Psoas muscle (tissue), 8 donors: ENCODE results near the gene MYBPH. TPM values are rescaled to one million over a fixed set of nuclear protein-coding genes. Genes with fewer than 3 reads are reported as not detected.
A peak's percentile ranks its signal among the peaks of the same experiment; 100 is the strongest.

Source experiments
- ATAC-seq, 4 donors: fragments of 200-7000 bp; cut with Tn5 transposase; one replicate each; pipeline ENCODE4 v1.9.1; 2020; ENCODE audit warnings: moderate library complexity in 3 of 4, mild to moderate bottlenecking in 2 of 4
- DNase-seq, 2 donors: peaks; one replicate each; pipeline ENCODE4 v3.0.0-alpha.2; 2020
- H3K27ac ChIP-seq: fragments of 200-600 bp; one replicate; pipeline ENCODE4 v1.8.0; 2022
- H3K27me3 ChIP-seq, 3 donors: fragments of 200-600 bp in 1 of 3; one replicate each; pipeline versions ENCODE4 v1.6.1 to v1.8.0; 2013 to 2022; ENCODE audit warnings: low read length in 2 of 3, mild to moderate bottlenecking in 2 of 3, moderate library complexity in 1 of 3; ENCODE audit not compliant: insufficient read depth in 3 of 3
- H3K36me3 ChIP-seq, 2 donors: fragments of 200-600 bp in 1 of 2; one replicate each; pipeline versions ENCODE4 v1.6.1 to v1.8.0; 2013 to 2022; ENCODE audit warnings: low read depth in 1 of 2, mild to moderate bottlenecking in 1 of 2, moderate library complexity in 1 of 2; ENCODE audit not compliant: insufficient read depth in 1 of 2
- H3K4me1 ChIP-seq: fragments of 200-600 bp; one replicate; pipeline ENCODE4 v1.8.0; 2022
- H3K4me3 ChIP-seq: fragments of 200-600 bp; one replicate; pipeline ENCODE4 v1.8.0; 2022; ENCODE audit warnings: mild to moderate bottlenecking
- H3K9me3 ChIP-seq: fragments of 200-600 bp; one replicate; pipeline ENCODE4 v1.8.0; 2022
- CTCF ChIP-seq: fragments of 200-600 bp; IDR thresholded peaks from one replicate; pipeline ENCODE4 v1.8.0; 2022; ENCODE audit warnings: antibody characterized with exemption
- WGBS, 3 donors: extraction: QIAGEN DNeasy Blood & Tissue Kit; methylation state at CpG; one replicate each; pipeline versions ENCODE4 v1.1.6 to v1.1.7; 2013; 5-methylcytosine and 5-hydroxymethylcytosine counted together
- intact Hi-C, 2 donors: fragments of 100-400 bp; cut with DNase I; formaldehyde crosslinking; loops; one replicate each; pipeline versions ENCODE4 v1.11.0 to v1.14.2; 2022
- polyA plus RNA-seq, 3 donors: library from polyadenylated mRNA; stranded (reverse); fragments of 200-250 nt; gene quantifications; one replicate each; pipeline ENCODE4 v1.2.3, GENCODE V29; 2013
- total RNA-seq, 4 donors: library from RNA; stranded (reverse); fragmentation: NEBNext Ultra II Directional in 2 of 4; extraction: Animal tissue kit (Norgen Biotek cat#: 25700) in 2 of 4; gene quantifications; one replicate each; pipeline versions ENCODE4 v1.2.1 to v1.2.4, GENCODE V29; 2021 to 2023
- donor health status: healthy with polysubstance abuse.
- donor health status: DM: no; HTN: no; CAD: no; lungs with moderate emphysema.
- donor health status: Bipolar disorder and iron deficiency.
- donor health status: healthy.
- donor health status: DM: yes; HTN: yes; CAD: no.
- donor health status: DM: no; HTN: no; CAD: no.
- donor health status: DM: no; HTN: no; CAD: no.
- donor health status: DM: yes; HTN: yes; CAD: no.

MYBPH gene
- total and polyA plus RNA-seq, 7 donors = 18.0 to 882 (median 39.1) TPM

- DNase-seq (no peak), ATAC-seq (no peak)
- Histone ChIP-seq H3K36me3 (no peaks in the 10 kb centered on the region), H3K4me1 (peaks cover 19% of the 10 kb centered on the region), H3K9me3 (no peaks in the 10 kb centered on the region), H3K4me3 (no peak overlapping the region), H3K27me3 (no peaks in the 10 kb centered on the region), H3K27ac (no peak overlapping the region)
- 61 to 76% (median 74%) methylated on average over 7 of the region's 7 CpGs for WGBS, 3 donors
- TF ChIP-seq CTCF = no peak
- intact Hi-C loops = no loop called here
Measured at GRCh38 chr1:203189951-203190352, 14.3 kb upstream of the MYBPH start.

- peaks cover 19% of the 10 kb centered on the region for H3K4me1 ChIP-seq
- H3K27ac ChIP-seq = no peak overlapping the region
- no peak for DNase-seq
- H3K4me3 ChIP-seq = no peak overlapping the region
- intact Hi-C loops = no loop called here
- no peaks in the 10 kb centered on the region for H3K9me3 ChIP-seq
- WGBS, 3 donors = 84 to 88% (median 86%) methylated on average over 4 of the region's 4 CpGs
- no peaks in the 10 kb centered on the region for H3K27me3 ChIP-seq
- no peaks in the 10 kb centered on the region for H3K36me3 ChIP-seq
- no peak for TF ChIP-seq CTCF
- no peak for ATAC-seq
Measured at GRCh38 chr1:203188686-203189232, 13.1 kb upstream of the MYBPH start.

GRCh38 chr1:203187689-203188264 is 12.2 kb upstream of the MYBPH start:
- Histone ChIP-seq H3K4me1 (peaks cover 19% of the 10 kb centered on the region), H3K27ac (no peak overlapping the region), H3K27me3 (no peaks in the 10 kb centered on the region), H3K36me3 (no peaks in the 10 kb centered on the region), H3K9me3 (no peaks in the 10 kb centered on the region), H3K4me3 (no peak overlapping the region)
- ATAC-seq (no peak), DNase-seq (no peak)
- intact Hi-C loops = no loop called here
- WGBS, 3 donors = 75 to 98% (median 86%) methylated on average over 3 of the region's 3 CpGs
- no peak for TF ChIP-seq CTCF

- Histone ChIP-seq H3K27me3 (no peaks in the 10 kb centered on the region), H3K4me1 (peaks cover 19% of the 10 kb centered on the region), H3K36me3 (no peaks in the 10 kb centered on the region), H3K9me3 (no peaks in the 10 kb centered on the region), H3K27ac (no peak overlapping the region), H3K4me3 (no peak overlapping the region)
- intact Hi-C loops = no loop called here
- no peak for DNase-seq
- no peak for TF ChIP-seq CTCF
- peak in 1 of 4 donors; percentile 12 for ATAC-seq
- 53 to 62% (median 57%) methylated on average over 7 of the region's 7 CpGs for WGBS, 3 donors
Measured at GRCh38 chr1:203187304-203187685, 11.7 kb upstream of the MYBPH start.
